ENCODE results near the gene IRF3. TPM values are rescaled to one million over a fixed set of nuclear protein-coding genes. Genes with fewer than 3 reads are reported as not detected.
A peak's percentile ranks its signal among the peaks of the same experiment; 100 is the strongest.
"Not testable (repeated sequence)": the region's sequence is repeated elsewhere in the genome, so short reads cannot be mapped to it uniquely, and the experiment has no call there.

Gene IRF3
- total RNA-seq, 1 experiment from 2014 or later, result 81.7 TPM

DNA sequence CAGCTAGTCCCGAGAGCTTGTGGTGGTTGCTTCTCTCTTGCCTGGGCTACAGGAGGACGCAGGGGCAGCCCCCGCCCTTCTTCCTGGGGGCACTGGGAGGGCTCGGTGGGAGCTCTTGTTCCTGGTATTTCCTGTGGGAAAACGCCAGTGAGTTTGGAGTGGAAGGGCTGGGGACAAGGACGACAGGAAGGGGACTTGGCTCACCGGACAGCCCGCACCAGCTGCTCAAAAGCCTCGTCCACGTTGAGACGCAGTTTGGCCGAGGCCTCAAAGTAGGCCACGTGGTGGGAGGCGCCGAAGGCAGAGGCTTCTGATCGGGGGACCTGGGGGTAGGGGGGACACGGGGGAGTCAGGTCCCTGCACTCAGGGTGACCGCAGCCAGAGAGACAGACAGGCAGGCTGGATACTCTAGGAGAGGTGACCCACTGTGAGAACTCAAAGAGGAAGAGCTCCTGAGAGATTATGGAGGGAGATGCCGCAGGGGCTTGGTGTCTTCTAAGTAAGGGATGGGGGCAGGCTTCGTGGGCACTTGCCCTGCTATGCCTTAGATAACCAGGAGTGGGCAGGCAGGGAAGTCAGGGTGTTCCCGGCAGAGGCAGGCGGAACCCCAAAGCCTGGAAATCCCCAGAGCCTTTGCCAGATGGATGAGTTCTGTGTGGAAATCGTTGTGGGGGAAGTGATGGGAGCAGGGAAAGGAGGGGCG lies 30.0 kb downstream of the IRF3 start:
- CTCF ChIA-PET, result no interaction called here
- POLR2A ChIA-PET (ENCODE audit: low non-redundant PET), result interaction anchor here (0.6 kb wide), 1 partner anchor 274 kb away, joined by 8 read pairs; the partner anchor contains the start of gene TEAD2

DNA sequence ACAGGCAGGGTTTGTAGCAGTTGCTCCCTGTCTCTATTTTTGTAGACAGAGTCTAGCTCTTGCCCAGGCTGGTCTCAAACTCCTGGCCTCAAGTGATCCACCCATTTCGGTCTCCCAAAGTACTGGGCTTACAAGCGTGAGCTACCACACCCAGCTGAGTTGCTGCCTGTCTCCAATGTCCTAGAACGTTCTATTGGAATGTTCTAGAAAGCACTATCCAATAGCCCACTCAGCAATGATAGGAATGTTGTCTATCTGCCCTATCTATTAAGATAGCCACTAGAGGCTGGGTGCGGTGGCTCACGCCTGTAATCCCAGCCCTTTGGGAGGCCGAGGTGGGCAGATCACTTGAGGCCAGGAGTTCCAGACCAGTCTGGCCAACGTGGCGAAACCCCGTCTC lies 32.4 kb downstream of the IRF3 start:
- H3K4me3 ChIP-seq (ENCODE audit: low read depth, low read length, poor library complexity, severe bottlenecking); intact Hi-C loops (cut with micrococcal nuclease; ENCODE audit: unreplicated experiment); H3K9me3 ChIP-seq (ENCODE audit: low read depth, low read length, poor library complexity, severe bottlenecking); POLR2A ChIA-PET (ENCODE audit: low non-redundant PET); H3K27me3 ChIP-seq (replicated peaks; ENCODE audit: insufficient read depth, low read depth, low read length, poor library complexity); BruUV-seq (replicated peaks); H3K36me3 ChIP-seq (ENCODE audit: insufficient read depth, low read length, poor library complexity, severe bottlenecking); H3K27ac ChIP-seq (ENCODE audit: low read depth, low read length, poor library complexity, severe bottlenecking); CTCF ChIA-PET; DNase-seq (ENCODE audit: low spot score): not testable (repeated sequence)
- peaks cover 17% of the 10 kb centered on the region for H3K4me1 ChIP-seq (ENCODE audit: insufficient read depth, low read length, poor library complexity, severe bottlenecking)

More for the DNA sequence above, 30.0 kb downstream of the IRF3 start:
- peak; percentile 48 for DNase-seq (ENCODE audit: low spot score)
- Histone ChIP-seq H3K9me3 (ENCODE audit: low read depth, low read length, poor library complexity, severe bottlenecking) (no peaks in the 10 kb centered on the region), H3K27me3 (replicated peaks; ENCODE audit: insufficient read depth, low read depth, low read length, poor library complexity) (no peaks in the 10 kb centered on the region), H3K36me3 (ENCODE audit: insufficient read depth, low read length, poor library complexity, severe bottlenecking) (peaks cover 3% of the 10 kb centered on the region), H3K27ac (ENCODE audit: low read depth, low read length, poor library complexity, severe bottlenecking) (peak overlapping the region; percentile 59), H3K4me3 (ENCODE audit: low read depth, low read length, poor library complexity, severe bottlenecking) (no peak overlapping the region), H3K4me1 (ENCODE audit: insufficient read depth, low read length, poor library complexity, severe bottlenecking) (peaks cover 27% of the 10 kb centered on the region)
- intact Hi-C loops (cut with micrococcal nuclease; ENCODE audit: unreplicated experiment), result no loop called here
- no peak for TF ChIP-seq EZH2 (IDR thresholded peaks at IDR 0.05; ENCODE audit: borderline replicate concordance, low read depth, low read length, poor library complexity, severe bottlenecking)
- TF ChIP-seq, protein P1, sequence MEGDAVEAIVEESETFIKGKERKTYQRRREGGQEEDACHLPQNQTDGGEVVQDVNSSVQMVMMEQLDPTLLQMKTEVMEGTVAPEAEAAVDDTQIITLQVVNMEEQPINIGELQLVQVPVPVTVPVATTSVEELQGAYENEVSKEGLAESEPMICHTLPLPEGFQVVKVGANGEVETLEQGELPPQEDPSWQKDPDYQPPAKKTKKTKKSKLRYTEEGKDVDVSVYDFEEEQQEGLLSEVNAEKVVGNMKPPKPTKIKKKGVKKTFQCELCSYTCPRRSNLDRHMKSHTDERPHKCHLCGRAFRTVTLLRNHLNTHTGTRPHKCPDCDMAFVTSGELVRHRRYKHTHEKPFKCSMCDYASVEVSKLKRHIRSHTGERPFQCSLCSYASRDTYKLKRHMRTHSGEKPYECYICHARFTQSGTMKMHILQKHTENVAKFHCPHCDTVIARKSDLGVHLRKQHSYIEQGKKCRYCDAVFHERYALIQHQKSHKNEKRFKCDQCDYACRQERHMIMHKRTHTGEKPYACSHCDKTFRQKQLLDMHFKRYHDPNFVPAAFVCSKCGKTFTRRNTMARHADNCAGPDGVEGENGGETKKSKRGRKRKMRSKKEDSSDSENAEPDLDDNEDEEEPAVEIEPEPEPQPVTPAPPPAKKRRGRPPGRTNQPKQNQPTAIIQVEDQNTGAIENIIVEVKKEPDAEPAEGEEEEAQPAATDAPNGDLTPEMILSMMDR (conservative IDR thresholded peaks at IDR 0.05; ENCODE audit: low read depth, low read length), result 0 out of 2 replicates have a peak, but pooled peaks have one; percentile 10
- BruUV-seq (replicated peaks), result TSS peak; percentile 16

DNA sequence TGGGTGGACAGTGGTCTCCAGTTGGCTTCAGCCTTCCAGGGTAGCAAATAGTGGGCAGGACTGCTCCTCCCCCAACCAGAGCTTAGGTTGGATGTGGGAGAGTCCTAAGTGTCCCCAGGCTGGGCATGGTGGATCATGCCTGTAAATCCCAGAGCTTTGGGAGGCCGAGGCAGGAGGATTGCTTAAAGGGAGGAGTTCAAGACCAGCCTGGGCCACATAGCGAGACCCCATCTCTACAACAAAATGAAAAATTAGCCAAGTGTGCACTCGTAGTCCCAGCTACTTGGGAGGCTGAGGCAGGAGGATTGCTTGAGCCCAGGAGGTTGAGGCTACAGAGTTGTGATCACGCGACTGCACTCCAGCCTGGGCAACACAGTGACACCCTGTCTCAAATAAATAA lies 33.1 kb downstream of the IRF3 start:
- CTCF ChIA-PET, result no interaction called here
- no TSS peak for BruUV-seq (replicated peaks)
- H3K4me1 ChIP-seq (ENCODE audit: insufficient read depth, low read length, poor library complexity, severe bottlenecking), result peaks cover 10% of the 10 kb centered on the region
- TF ChIP-seq, protein P1 (conservative IDR thresholded peaks at IDR 0.05; ENCODE audit: low read depth, low read length), result no peak
- TF ChIP-seq EZH2 (IDR thresholded peaks at IDR 0.05; ENCODE audit: borderline replicate concordance, low read depth, low read length, poor library complexity, severe bottlenecking), result no peak
- H3K9me3 ChIP-seq (ENCODE audit: low read depth, low read length, poor library complexity, severe bottlenecking), result no peaks in the 10 kb centered on the region
- H3K27me3 ChIP-seq (replicated peaks; ENCODE audit: insufficient read depth, low read depth, low read length, poor library complexity), result no peaks in the 10 kb centered on the region
- peaks cover 5% of the 10 kb centered on the region for H3K36me3 ChIP-seq (ENCODE audit: insufficient read depth, low read length, poor library complexity, severe bottlenecking)
- no peak overlapping the region for H3K4me3 ChIP-seq (ENCODE audit: low read depth, low read length, poor library complexity, severe bottlenecking)
- intact Hi-C loops (cut with micrococcal nuclease; ENCODE audit: unreplicated experiment), result no loop called here
- no peak for DNase-seq (ENCODE audit: low spot score)
- POLR2A ChIA-PET (ENCODE audit: low non-redundant PET), result no interaction called here
- H3K27ac ChIP-seq (ENCODE audit: low read depth, low read length, poor library complexity, severe bottlenecking), result no peak overlapping the region

All from A673 (cell line).